ENCODE measurements around the gene CRACR2B.

DNA sequence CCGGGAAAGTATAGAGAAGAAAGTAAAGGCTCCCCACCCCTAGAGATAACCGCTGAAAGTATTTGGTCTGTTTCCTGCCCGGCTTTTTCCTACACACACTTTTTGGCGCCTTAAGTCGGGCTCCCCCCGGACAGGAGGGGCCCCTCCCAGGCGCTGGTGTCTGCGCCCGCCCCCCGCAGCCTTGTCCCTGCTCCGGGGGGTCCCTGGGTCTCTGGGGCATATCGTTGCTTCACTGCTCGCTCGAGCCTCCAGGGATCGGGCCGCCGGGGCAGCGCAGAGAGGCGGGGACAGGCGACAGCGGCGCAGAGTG is 928 bp upstream of the CRACR2B start:
- TF ChIP-seq, protein P1, sequence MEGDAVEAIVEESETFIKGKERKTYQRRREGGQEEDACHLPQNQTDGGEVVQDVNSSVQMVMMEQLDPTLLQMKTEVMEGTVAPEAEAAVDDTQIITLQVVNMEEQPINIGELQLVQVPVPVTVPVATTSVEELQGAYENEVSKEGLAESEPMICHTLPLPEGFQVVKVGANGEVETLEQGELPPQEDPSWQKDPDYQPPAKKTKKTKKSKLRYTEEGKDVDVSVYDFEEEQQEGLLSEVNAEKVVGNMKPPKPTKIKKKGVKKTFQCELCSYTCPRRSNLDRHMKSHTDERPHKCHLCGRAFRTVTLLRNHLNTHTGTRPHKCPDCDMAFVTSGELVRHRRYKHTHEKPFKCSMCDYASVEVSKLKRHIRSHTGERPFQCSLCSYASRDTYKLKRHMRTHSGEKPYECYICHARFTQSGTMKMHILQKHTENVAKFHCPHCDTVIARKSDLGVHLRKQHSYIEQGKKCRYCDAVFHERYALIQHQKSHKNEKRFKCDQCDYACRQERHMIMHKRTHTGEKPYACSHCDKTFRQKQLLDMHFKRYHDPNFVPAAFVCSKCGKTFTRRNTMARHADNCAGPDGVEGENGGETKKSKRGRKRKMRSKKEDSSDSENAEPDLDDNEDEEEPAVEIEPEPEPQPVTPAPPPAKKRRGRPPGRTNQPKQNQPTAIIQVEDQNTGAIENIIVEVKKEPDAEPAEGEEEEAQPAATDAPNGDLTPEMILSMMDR (conservative IDR thresholded peaks at IDR 0.05; ENCODE audit: low read length) = no peak
- TF ChIP-seq EZH2phosphoT487 (IDR thresholded peaks at IDR 0.05; ENCODE audit: borderline replicate concordance) = no peak

Measured in Loucy (cell line).